Neural cell (in vitro differentiated cells): ENCODE data around the gene CNNM2.

Source experiments
- EP300 ChIP-seq: fragments of 450-650 bp; conservative IDR thresholded peaks from 2 replicates; pipeline ENCODE4 v1.6.1; 2014; ENCODE audit warnings: antibody characterized with exemption, mild to moderate bottlenecking, moderate library complexity; ENCODE audit not compliant: poor library complexity, severe bottlenecking
- POLR2AphosphoS5 ChIP-seq: IDR thresholded peaks from 2 replicates; pipeline ENCODE4 v1.6.1; 2012
- TF ChIP-seq, protein P1 (sequence below): fragments of 450-650 bp; IDR thresholded peaks from 2 replicates; pipeline ENCODE4 v1.5.1; 2014; ENCODE audit warnings: antibody characterized with exemption, mild to moderate bottlenecking, moderate library complexity; ENCODE audit not compliant: poor library complexity, severe bottlenecking

- TF ChIP-seq, protein P1, sequence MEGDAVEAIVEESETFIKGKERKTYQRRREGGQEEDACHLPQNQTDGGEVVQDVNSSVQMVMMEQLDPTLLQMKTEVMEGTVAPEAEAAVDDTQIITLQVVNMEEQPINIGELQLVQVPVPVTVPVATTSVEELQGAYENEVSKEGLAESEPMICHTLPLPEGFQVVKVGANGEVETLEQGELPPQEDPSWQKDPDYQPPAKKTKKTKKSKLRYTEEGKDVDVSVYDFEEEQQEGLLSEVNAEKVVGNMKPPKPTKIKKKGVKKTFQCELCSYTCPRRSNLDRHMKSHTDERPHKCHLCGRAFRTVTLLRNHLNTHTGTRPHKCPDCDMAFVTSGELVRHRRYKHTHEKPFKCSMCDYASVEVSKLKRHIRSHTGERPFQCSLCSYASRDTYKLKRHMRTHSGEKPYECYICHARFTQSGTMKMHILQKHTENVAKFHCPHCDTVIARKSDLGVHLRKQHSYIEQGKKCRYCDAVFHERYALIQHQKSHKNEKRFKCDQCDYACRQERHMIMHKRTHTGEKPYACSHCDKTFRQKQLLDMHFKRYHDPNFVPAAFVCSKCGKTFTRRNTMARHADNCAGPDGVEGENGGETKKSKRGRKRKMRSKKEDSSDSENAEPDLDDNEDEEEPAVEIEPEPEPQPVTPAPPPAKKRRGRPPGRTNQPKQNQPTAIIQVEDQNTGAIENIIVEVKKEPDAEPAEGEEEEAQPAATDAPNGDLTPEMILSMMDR = no peak
- TF ChIP-seq POLR2AphosphoS5 = no peak
- no peak for TF ChIP-seq EP300
Measured at GRCh38 chr10:103044942-103045489, 126.9 kb downstream of the CNNM2 start.
